HepG2 (cell line): Measurements from ENCODE around the gene PITPNM2.

Experiments
- BRD4 ChIP-seq: sonication (generic); formaldehyde crosslinking; IDR thresholded peaks from 2 replicates; pipeline ENCODE4 v1.4.0; 2020; ENCODE audit warnings: missing genetic modification reagents
- ELF1 ChIP-seq: sonication (generic); formaldehyde crosslinking; IDR thresholded peaks from 2 replicates; pipeline ENCODE4 v1.4.0; 2020; ENCODE audit warnings: missing genetic modification reagents
- PHF20 ChIP-seq: sonication (generic); formaldehyde crosslinking; IDR thresholded peaks from 2 replicates; pipeline ENCODE4 v1.5.0; 2020; ENCODE audit warnings: mild to moderate bottlenecking, missing genetic modification reagents
- ZNF816 ChIP-seq: sonication (generic); formaldehyde crosslinking; IDR thresholded peaks from 2 replicates; pipeline ENCODE4 v1.8.0; 2022; ENCODE audit warnings: missing genetic modification reagents, mild to moderate bottlenecking, borderline replicate concordance
- TF ChIP-seq, protein P1 (sequence below), 2 experiments: sonication (generic) in 1 of 2; formaldehyde crosslinking in 1 of 2; IDR thresholded peaks; 2 replicates each; pipeline versions ENCODE4 v1.5.1 to v1.6.1; 2011 to 2020; ENCODE audit warnings: borderline replicate concordance in 1 of 2, low read depth in 1 of 2, low read length in 1 of 2, mild to moderate bottlenecking in 1 of 2, missing genetic modification reagents in 1 of 2, moderate library complexity in 1 of 2

DNA sequence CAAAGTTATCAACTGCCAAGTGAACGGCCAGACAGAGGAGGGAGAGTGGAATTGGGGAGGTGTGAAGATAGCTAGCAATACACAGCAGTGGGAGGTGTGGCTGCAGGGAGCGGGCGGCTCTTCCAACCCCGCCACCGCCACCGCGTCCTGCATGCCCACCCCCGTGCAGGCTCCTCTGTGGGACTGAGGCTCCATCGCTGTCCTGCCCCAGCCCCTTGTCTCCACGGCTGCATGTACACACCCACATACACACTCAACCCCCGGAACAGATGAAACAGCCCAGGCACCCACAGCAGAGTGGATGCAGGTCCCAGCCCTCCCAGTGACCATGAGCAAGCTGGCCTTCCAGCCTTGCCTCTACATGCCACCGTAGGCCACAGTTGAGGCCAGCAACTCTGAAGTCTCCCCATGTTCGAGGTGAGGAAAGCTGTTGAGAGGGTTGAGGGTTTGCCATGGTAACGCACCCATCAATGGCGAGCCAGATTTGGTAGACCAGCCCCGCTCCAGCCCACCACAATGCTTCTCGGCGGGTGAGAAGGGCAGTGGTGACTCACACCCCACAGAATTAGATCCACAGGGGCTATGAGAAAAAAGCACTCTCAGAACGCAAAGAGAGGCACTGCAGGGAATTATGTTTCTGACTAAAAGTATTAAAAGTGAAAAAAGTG lies 39.3 kb downstream of the PITPNM2 start:
- TF ChIP-seq BRD4 (CRISPR knock-in tag) (no peak), ELF1 (CRISPR knock-in tag) (no peak), PHF20 (CRISPR knock-in tag) (no peak), ZNF816 (no peak)
- TF ChIP-seq, protein P1, sequence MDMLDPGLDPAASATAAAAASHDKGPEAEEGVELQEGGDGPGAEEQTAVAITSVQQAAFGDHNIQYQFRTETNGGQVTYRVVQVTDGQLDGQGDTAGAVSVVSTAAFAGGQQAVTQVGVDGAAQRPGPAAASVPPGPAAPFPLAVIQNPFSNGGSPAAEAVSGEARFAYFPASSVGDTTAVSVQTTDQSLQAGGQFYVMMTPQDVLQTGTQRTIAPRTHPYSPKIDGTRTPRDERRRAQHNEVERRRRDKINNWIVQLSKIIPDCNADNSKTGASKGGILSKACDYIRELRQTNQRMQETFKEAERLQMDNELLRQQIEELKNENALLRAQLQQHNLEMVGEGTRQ (IDR thresholded peaks at IDR 0.05; ENCODE audit: low read depth, low read length): no peak
- TF ChIP-seq, protein P1 (CRISPR knock-in tag; IDR thresholded peaks at IDR 0.05; ENCODE audit: borderline replicate concordance): no peak
